Left kidney (tissue), 2 donors: ENCODE results near the gene AUP1. TPM values are rescaled to one million over a fixed set of nuclear protein-coding genes. Genes with fewer than 3 reads are reported as not detected.

Source experiments
- DNase-seq: peaks from one replicate; pipeline ENCODE4 v3.0.0-alpha.2; 2013
- polyA plus RNA-seq: library from polyadenylated mRNA; unstranded; fragments of 120-200 nt; gene quantifications from one replicate; pipeline ENCODE4 v1.2.1, GENCODE V29; 2013; ENCODE audit not compliant: insufficient read length

AUP1 gene
- polyA plus RNA-seq, 1 donor: 96.8 TPM

DNA sequence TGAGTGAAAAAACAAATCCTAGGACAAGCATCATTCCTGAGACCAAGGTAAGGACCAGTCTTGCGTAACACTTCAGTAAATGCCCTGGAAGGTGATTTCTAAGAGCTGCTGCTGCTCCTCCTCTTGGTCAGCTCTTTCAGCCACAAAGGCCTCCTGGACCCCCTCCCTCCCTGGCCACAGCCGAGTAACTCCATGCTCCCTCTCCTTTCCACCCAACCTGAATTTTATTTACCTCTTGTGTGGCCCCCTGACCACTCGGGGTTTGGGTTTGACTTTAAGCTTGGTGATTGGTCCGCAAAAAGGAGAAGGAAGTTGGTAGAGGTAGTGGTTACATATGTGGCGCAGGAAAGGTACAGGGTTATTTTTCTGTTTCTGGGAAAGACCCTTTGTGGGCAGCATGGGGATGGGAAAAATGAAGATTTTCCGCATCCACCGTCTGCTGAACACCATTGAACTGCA, 9.4 kb upstream of the AUP1 start:
- no peak for DNase-seq

- no peak for DNase-seq
These were observed 7.6 kb upstream of the AUP1 start for GRCh38 chr2:74537140-74537539.

GRCh38 chr2:74536166-74536950, 6.9 kb upstream of the AUP1 start:
- DNase-seq: no peak

DNA sequence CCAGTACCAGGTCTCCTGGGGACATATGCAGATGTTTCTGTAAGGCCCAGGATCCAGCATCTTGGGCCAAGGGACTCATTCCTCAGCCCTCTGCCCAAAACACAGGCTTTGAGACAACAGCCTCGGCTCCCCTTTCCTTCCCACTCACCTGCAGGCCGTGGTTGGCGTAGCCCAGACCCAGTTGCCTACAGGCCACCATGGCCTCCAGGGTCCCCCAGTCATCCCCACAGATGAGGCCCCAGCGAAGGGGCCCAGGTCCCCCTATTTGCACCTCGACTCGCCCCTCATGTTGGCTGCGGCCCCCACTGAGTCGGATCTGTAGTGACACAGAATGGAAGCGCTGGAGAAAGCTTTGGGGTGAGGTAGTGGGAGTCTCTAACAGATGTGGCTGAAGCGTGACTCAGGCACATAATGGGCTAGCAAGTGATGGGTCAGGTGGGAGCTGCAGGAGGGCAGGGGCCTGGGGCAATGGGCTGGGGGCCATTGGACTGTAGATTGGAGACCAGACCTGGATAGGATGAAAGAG, 6.0 kb upstream of the AUP1 start:
- DNase-seq: no peak

DNA sequence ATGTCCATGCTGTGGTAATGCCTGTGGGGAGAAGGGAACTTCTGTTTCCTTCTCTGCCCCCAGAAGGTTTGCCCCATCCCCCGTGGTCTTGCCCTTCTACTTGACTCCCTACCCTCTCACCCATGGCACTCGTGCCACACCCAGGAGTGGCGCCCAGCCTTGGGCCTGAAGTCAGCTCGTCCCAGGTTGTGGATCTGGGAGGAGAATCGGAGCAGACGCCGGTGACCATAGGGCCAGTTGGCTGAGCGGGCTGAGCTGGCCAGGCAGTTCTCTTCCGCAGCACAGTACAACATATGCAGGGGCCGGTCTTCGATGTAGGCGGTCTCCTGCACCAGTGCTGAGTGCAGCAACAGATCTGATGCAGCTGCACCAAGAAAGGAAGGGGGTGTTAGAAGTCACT, 4.9 kb upstream of the AUP1 start:
- DNase-seq: no peak

GRCh38 chr2:74533464-74533863, 4.0 kb upstream of the AUP1 start:
- DNase-seq: no peak

DNA sequence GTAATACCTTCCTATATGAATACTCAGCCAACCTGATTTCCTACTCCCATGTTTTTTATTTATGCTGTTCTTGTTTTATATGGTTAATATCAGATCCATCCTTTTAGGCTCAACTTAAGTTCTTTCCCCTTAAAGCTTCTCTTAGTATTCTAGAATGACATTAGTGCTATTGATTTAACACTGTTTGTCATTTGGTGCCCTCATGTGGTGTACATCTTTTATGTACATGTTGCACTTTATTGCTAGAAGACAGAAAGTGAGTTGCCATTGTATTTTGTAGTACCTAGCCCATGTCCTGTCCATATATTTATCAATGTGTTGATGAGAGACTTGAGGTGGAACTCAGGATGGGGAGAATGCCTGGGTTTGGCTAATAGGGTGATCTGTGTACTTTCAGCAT, 2.7 kb upstream of the AUP1 start:
- no peak for DNase-seq

GRCh38 chr2:74531666-74532065, 2.2 kb upstream of the AUP1 start:
- DNase-seq: no peak

- no peak for DNase-seq
These were observed 1.0 kb upstream of the AUP1 start for GRCh38 chr2:74530239-74531187.

DNA sequence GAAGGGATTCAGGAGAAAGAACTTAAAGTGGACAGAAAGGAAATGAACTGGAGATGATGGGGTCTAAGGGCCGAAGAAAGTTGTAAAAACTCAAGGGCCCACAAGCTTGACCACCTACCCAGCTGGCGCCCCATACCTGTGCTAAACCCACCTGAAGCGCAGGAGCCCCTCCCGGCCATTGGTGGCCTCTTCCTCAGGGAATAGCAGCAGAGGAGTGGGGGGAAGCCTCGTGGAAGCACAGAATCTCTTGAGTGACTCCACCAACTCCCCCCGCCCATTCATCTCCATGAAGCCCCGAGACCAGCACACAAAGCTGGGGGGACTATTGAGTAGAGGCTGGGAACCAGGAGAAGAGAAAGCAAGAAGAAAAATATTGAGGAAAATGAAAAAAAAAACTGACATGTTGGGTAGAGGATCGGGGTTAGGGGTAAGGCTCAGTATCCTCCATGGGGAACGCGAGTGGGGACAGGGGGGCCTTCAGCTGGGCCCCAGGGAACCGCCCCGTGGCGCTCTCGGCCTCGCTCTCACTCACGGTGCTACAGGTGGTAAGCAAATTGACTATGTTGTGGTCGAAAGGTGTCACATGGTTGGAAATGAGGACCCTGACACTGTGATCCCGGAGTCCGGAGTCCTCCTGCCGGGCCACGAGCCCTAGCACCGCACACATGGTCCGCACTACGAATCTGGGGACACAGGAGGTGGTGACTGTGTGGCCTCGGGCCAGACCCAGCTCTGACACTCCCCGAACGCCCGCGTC, 728 bp downstream of the AUP1 start:
- DNase-seq: no peak

DNA sequence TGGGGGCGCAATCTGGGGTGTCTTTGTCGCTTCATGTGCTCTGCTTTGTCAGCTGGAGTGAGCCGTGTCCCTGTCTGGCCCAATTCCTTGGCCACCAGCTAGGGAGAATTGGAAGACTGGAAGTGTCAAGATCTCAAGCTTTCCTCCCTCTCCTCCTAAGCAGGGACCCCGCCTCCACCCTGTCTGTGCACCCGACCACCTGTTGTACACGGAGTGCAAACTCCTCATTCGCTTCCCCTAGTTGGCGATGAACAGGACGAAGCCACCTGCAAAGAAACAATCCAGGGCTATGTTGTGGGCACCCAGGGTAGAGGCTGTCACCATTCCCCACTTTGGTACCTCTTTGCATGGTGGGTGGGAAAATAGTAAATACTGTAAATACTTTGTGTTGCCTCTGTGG, 1.8 kb downstream of the AUP1 start:
- no peak for DNase-seq

DNA sequence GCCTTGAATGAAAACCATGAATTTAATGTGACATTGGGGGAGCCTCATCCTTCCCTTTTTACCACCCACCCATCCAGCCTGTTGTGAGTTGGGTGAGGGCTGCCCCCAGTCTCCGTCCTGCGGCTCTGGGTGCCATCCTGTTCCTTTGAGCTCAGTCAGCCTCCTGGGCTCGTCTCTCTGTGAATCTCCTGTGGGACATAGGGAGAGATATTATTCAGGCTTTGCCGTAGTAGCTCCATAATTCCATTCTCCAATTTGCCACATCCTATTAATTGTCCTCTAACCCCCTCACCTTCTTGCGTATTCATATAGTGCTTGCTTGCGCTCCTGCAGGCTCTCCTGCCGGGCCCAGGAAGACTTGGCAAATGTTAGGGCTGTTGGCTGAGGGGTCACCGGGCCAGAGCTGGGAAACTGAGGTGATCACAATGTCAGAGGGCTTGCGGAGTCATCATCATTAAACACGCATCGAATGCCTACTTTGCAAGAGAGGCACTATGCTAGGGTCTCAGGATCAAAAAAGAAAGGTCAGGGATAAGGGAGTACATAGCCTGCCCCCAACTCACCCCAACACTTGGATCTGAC, 2.8 kb downstream of the AUP1 start:
- no peak for DNase-seq

DNA sequence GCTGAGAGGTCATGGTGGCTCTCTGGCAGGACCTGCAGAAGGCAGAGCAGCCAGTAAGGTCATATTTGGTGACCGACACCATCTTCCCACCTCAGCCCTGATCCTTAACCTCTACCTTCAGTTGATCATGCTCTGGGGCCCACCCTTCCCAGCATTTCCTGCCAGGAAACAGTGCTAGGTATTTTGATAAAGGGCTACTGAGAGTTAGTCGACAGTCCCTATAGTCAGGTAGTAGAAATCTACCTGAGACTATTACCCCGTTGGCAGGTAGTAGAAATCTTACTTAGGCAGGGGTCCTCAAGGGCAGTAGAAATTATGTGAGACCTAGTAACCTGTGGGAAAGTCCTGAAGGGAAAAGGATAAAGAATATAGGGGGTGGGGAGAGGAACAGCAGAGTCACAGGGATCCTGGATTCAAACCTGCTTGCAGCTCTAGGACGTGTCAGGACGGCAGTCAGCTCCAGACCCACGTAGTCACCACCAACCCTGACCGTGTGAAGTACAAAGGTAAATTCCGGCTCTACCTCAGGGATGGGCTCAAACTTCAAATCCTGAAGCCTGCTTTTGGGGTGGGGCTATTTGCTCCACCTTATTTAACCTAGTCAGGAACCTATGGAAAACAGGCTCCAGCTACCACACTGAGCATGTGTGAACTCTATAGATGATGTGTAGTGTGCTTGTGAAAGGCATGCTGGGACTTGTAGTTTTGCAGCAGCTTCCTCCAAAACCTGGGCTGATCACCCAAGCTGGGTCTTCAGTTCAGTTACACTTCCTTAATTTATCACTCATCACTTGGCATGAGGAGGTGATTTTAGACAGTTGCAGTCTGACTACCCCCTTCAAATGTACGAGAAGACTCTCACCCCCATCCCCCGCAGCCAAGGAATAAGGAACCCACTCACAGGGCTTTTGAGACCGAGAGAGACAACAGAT, 3.5 kb downstream of the AUP1 start, which contains the start of gene DQX1:
TSS of gene DQX1 (minus strand) at position 515 of the 932 bp plus-strand sequence. CDS start at position 13, 502 bp downstream.
- DNase-seq: no peak

DNA sequence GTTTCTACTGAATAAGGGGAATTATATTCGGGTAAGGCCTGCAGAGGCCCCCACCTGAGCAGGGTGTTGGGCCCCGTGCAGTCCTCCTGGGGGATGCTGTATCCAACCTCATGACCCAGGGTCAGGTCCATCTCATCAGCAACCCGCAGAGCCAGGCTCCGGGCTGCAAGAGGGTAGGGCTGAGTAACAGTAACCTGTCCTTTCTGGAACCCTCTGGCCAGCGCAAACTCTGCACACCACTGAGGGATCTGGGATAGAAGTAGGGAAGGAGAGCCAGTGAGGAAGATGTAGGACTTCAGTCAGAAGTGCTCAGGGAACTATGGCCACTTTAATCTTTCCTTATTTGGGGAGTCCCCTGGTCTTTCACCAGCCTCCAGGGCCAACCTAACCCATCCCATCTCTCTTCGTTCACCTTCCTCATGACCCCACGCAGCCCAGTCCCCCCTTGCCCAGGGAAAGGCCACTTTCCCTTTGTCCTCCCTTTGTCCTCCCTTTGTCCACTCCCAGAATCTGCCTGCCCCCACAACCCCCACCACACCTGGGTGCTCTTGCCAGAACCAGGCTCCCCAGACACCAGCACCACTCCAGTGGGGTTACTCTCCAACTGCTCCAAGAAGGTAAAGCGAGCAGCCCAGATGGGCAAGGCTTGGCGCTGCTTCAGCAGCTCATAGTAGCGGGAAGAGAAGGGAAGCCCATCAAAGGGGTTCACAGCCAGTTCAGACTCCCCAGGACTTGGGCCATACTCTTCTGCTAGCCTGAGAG, 4.4 kb downstream of the AUP1 start:
- DNase-seq: no peak

DNA sequence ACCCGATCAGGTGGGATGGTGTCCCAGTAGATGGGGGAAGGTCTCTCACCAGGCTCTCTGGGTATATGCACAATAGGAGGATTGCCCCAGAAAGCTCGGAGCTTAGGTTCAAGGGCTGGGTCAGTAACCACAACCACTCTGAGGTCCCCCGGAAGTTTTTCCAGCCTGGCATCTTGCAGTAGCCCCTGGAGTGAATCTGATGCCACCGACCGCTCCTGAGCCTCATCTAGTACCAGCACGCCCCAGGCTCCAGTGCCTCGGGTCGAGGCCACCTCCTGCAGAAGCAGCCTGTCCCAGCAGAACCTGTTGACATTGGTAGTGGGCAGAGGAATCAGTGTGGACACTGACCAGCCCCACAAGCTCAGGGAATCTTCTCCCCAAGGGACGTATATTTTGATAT, 5.5 kb downstream of the AUP1 start:
- no peak for DNase-seq

DNA sequence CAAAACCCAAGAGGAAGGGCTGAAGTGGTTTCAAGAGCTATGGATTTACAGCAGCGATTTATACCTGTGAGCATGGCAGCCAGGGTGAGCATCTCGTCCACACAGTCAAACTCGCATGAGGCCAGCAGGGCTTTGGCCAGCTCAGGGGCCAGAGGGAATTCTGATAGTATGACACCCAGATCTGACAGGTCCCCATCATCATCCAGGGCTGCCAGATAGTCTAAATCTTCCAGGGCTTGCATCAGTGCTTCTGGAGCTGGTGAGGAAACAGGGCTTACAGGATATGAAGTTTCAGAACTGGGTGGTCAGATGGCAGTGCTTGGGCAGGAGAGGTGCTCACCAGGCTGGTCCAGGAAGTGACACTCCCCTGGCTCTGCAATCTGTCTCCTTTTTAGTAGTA, 7.0 kb downstream of the AUP1 start:
- DNase-seq: no peak

GRCh38 chr2:74516650-74517049, 12.9 kb downstream of the AUP1 start:
- no peak for DNase-seq

DNA sequence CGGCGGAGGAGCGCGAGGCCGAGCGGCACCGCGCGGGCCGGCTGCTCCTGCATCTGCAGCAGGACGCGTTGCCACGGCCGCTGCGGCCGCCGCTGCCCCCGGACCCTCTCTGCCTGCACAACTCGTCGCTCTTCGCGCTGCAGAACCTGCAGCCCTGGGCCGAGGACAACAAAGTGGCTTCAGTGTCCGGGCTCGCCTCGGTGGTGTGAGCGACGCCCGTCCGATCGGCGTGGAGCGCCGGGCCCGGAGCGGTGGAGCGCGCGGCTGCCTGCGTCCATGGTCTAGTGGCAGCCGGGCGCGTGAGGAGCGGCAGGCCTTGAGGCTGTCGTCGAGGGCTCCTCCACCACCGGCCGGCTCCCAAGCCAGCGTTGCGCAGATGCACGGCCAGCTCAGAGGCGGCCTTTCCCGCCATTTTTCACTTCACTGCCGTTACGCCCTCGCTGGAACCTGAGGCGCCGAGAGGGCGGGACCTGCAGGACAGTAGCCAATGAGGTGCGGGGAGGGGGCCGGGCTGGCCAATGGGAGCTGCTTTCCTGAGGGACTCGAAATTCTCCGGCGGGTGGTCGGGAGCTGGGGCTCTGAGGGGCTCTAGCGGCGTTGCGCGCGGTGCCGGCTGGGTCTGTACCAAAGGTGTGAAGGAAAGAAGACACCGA, 13.4 kb downstream of the AUP1 start:
- DNase-seq: no peak
